Measurements from ENCODE around the gene TIMM44. TPM values are rescaled to one million over a fixed set of nuclear protein-coding genes. Genes with fewer than 3 reads are reported as not detected.

TIMM44 gene
- total and polyA plus RNA-seq, 4 donors, result 17.7 to 35.8 (median 26.6) TPM

- 93% methylated on average over 21 of the region's 21 CpGs for WGBS
- Histone ChIP-seq H3K9me3 (ENCODE audit: control insufficient read depth in 4 of 4, low read length in 3 of 4) (no peaks in the 10 kb centered on the region), H3K27me3 (ENCODE audit: control insufficient read depth in 4 of 4, insufficient read depth in 4 of 4, low read length in 3 of 4) (no peaks in the 10 kb centered on the region), H3K9ac (ENCODE audit: low read depth in 1 of 2, low read length in 2 of 2) (no peak overlapping the region), H3K4me1 (ENCODE audit: control insufficient read depth in 4 of 4, insufficient read depth in 4 of 4, low read length in 3 of 4) (peaks cover 9 to 36% (median 25%) of the 10 kb centered on the region in 4 donors), H3K27ac (ENCODE audit: low read depth in 1 of 2, low read length in 2 of 2) (no peak overlapping the region), H3K36me3 (ENCODE audit: control insufficient read depth in 4 of 4, insufficient read depth in 3 of 4, low read depth in 1 of 4, low read length in 3 of 4) (no peaks in the 10 kb centered on the region), H3K4me3 (ENCODE audit: low read depth in 1 of 3, low read length in 3 of 3) (no peak overlapping the region)
- no peak for DNase-seq (ENCODE audit: low spot score)
- no peak for TF ChIP-seq SP1 (IDR thresholded peaks at IDR 0.05)
- no peak for TF ChIP-seq HNF4G (IDR thresholded peaks at IDR 0.05)
- no peak for TF ChIP-seq FOXA1 (IDR thresholded peaks at IDR 0.05)
- no peak for TF ChIP-seq ATF3 (IDR thresholded peaks at IDR 0.05)
- no peak for TF ChIP-seq RAD21 (IDR thresholded peaks at IDR 0.05)
- TF ChIP-seq NR2F2 (IDR thresholded peaks at IDR 0.05), result no peak
- TF ChIP-seq JUND (IDR thresholded peaks at IDR 0.05), result no peak
- no peak for TF ChIP-seq FOXA2 (IDR thresholded peaks at IDR 0.05)
- TF ChIP-seq RXRA (IDR thresholded peaks at IDR 0.05), result no peak
- no peak for TF ChIP-seq EGR1 (IDR thresholded peaks at IDR 0.05; ENCODE audit: low read depth in 2 of 2)
- no peak for TF ChIP-seq TAF1 (conservative IDR thresholded peaks at IDR 0.05)
- no peak for TF ChIP-seq YY1 (IDR thresholded peaks at IDR 0.05)
- TF ChIP-seq, protein P1, sequence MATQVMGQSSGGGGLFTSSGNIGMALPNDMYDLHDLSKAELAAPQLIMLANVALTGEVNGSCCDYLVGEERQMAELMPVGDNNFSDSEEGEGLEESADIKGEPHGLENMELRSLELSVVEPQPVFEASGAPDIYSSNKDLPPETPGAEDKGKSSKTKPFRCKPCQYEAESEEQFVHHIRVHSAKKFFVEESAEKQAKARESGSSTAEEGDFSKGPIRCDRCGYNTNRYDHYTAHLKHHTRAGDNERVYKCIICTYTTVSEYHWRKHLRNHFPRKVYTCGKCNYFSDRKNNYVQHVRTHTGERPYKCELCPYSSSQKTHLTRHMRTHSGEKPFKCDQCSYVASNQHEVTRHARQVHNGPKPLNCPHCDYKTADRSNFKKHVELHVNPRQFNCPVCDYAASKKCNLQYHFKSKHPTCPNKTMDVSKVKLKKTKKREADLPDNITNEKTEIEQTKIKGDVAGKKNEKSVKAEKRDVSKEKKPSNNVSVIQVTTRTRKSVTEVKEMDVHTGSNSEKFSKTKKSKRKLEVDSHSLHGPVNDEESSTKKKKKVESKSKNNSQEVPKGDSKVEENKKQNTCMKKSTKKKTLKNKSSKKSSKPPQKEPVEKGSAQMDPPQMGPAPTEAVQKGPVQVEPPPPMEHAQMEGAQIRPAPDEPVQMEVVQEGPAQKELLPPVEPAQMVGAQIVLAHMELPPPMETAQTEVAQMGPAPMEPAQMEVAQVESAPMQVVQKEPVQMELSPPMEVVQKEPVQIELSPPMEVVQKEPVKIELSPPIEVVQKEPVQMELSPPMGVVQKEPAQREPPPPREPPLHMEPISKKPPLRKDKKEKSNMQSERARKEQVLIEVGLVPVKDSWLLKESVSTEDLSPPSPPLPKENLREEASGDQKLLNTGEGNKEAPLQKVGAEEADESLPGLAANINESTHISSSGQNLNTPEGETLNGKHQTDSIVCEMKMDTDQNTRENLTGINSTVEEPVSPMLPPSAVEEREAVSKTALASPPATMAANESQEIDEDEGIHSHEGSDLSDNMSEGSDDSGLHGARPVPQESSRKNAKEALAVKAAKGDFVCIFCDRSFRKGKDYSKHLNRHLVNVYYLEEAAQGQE (IDR thresholded peaks at IDR 0.05), result no peak
- TF ChIP-seq, protein P2, sequence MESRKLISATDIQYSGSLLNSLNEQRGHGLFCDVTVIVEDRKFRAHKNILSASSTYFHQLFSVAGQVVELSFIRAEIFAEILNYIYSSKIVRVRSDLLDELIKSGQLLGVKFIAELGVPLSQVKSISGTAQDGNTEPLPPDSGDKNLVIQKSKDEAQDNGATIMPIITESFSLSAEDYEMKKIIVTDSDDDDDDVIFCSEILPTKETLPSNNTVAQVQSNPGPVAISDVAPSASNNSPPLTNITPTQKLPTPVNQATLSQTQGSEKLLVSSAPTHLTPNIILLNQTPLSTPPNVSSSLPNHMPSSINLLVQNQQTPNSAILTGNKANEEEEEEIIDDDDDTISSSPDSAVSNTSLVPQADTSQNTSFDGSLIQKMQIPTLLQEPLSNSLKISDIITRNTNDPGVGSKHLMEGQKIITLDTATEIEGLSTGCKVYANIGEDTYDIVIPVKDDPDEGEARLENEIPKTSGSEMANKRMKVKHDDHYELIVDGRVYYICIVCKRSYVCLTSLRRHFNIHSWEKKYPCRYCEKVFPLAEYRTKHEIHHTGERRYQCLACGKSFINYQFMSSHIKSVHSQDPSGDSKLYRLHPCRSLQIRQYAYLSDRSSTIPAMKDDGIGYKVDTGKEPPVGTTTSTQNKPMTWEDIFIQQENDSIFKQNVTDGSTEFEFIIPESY (IDR thresholded peaks at IDR 0.05), result no peak
- TF ChIP-seq, protein P3, sequence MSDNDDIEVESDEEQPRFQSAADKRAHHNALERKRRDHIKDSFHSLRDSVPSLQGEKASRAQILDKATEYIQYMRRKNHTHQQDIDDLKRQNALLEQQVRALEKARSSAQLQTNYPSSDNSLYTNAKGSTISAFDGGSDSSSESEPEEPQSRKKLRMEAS (IDR thresholded peaks at IDR 0.05), result no peak
- TF ChIP-seq HNF4A (conservative IDR thresholded peaks at IDR 0.05), result no peak
These were observed 43.0 kb downstream of the TIMM44 start for GRCh38 chr19:7900401-7900870.

DNA sequence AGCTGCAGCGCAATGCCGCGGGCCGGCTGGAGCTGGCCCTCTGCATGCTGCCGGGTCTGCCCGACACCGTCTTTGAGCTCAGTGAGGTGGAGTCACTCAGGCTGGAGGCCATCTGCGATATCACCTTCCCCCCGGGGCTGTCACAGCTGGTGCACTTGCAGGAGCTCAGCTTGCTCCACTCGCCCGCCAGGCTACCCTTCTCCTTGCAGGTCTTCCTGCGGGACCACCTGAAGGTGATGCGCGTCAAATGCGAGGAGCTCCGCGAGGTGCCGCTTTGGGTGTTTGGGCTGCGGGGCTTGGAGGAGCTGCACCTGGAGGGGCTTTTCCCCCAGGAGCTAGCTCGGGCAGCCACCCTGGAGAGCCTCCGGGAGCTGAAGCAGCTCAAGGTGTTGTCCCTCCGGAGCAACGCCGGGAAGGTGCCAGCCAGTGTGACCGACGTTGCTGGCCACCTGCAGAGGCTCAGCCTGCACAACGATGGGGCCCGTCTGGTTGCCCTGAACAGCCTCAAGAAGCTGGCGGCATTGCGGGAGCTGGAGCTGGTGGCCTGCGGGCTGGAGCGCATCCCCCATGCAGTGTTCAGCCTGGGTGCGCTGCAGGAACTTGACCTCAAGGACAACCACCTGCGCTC is 43.6 kb downstream of the TIMM44 start:
- Histone ChIP-seq H3K9me3 (ENCODE audit: control insufficient read depth in 4 of 4, low read length in 3 of 4) (no peaks in the 10 kb centered on the region), H3K27ac (ENCODE audit: low read depth in 1 of 2, low read length in 2 of 2) (no peak overlapping the region), H3K36me3 (ENCODE audit: control insufficient read depth in 4 of 4, insufficient read depth in 3 of 4, low read depth in 1 of 4, low read length in 3 of 4) (no peaks in the 10 kb centered on the region), H3K4me3 (ENCODE audit: low read depth in 1 of 3, low read length in 3 of 3) (no peak overlapping the region), H3K9ac (ENCODE audit: low read depth in 1 of 2, low read length in 2 of 2) (no peak overlapping the region), H3K27me3 (ENCODE audit: control insufficient read depth in 4 of 4, insufficient read depth in 4 of 4, low read length in 3 of 4) (no peaks in the 10 kb centered on the region), H3K4me1 (ENCODE audit: control insufficient read depth in 4 of 4, insufficient read depth in 4 of 4, low read length in 3 of 4) (peaks cover 5 to 30% (median 20%) of the 10 kb centered on the region in 4 donors)
- TF ChIP-seq HNF4A (conservative IDR thresholded peaks at IDR 0.05) (no peak), NR2F2 (IDR thresholded peaks at IDR 0.05) (no peak), JUND (IDR thresholded peaks at IDR 0.05) (no peak), FOXA1 (IDR thresholded peaks at IDR 0.05) (no peak)
- no peak for DNase-seq (ENCODE audit: low spot score)
- WGBS, result 96% methylated on average over 34 of the region's 34 CpGs
